GM12872 (cell line): ENCODE data around the gene INF2.

Experiments used
- TF ChIP-seq, protein P1 (sequence below): IDR thresholded peaks from 3 replicates; pipeline ENCODE4 v1.5.1; 2011; ENCODE audit warnings: low read depth, mild to moderate bottlenecking, low read length, moderate library complexity; ENCODE audit not compliant: insufficient read depth

INF2 gene

DNA sequence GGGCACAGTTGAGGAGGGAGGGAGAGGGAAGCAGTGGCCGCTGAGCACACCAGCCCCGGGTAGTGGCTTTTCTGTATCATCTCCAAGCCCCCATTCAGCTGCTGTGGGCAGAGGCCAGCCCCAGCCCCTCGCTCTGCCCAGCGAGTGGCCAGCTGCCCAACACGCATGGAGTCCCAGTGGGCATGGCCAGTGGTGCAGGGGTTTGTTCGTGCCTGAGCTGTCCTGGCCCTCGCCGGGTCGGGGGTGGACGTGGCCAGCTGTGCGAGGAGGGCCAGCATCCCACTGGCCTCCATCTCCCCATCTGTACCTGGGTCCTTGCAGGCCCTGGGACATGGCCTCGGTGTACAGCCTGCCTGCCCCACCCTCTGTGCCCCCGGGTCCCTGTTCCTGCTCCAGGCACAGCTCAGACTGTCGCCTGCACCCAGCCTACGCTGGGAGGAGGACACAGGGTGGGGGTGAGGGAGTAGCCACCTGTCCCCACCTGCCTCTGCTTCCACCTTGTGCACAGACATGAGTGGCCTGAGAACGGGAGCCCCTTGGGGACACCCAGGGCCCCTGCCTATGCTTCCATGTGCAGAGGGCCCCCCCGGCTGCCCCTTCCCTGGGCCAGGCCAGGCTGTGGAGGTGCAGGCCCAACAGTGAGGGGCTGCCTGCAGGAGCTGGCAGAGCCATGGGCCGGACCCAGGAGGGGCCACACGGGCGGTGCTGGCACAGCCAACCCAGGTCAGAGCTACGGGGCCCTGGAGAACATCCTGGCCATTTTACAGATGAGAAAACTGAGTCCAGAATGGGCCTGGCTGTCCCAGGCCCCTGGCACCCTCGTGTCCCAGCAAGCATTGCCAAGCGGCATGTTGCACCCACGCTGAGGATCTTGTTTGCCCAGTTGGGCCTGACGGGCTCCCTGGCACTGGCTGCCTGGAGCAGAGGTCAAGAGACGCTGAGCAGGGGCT, 4.3 kb downstream of the INF2 start:
- TF ChIP-seq, protein P1, sequence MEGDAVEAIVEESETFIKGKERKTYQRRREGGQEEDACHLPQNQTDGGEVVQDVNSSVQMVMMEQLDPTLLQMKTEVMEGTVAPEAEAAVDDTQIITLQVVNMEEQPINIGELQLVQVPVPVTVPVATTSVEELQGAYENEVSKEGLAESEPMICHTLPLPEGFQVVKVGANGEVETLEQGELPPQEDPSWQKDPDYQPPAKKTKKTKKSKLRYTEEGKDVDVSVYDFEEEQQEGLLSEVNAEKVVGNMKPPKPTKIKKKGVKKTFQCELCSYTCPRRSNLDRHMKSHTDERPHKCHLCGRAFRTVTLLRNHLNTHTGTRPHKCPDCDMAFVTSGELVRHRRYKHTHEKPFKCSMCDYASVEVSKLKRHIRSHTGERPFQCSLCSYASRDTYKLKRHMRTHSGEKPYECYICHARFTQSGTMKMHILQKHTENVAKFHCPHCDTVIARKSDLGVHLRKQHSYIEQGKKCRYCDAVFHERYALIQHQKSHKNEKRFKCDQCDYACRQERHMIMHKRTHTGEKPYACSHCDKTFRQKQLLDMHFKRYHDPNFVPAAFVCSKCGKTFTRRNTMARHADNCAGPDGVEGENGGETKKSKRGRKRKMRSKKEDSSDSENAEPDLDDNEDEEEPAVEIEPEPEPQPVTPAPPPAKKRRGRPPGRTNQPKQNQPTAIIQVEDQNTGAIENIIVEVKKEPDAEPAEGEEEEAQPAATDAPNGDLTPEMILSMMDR, result no peak

- TF ChIP-seq, protein P1, result no peak
Measured at GRCh38 chr14:104694475-104694950, 5.1 kb downstream of the INF2 start.

GRCh38 chr14:104694991-104695659, 5.7 kb downstream of the INF2 start:
- TF ChIP-seq, protein P1, result no peak

GRCh38 chr14:104695660-104696000, 6.2 kb downstream of the INF2 start:
- TF ChIP-seq, protein P1, result no peak

- TF ChIP-seq, protein P1, result no peak
Measured at GRCh38 chr14:104696671-104697316, 7.4 kb downstream of the INF2 start.

GRCh38 chr14:104697317-104697703, 7.9 kb downstream of the INF2 start:
- TF ChIP-seq, protein P1, result no peak

DNA sequence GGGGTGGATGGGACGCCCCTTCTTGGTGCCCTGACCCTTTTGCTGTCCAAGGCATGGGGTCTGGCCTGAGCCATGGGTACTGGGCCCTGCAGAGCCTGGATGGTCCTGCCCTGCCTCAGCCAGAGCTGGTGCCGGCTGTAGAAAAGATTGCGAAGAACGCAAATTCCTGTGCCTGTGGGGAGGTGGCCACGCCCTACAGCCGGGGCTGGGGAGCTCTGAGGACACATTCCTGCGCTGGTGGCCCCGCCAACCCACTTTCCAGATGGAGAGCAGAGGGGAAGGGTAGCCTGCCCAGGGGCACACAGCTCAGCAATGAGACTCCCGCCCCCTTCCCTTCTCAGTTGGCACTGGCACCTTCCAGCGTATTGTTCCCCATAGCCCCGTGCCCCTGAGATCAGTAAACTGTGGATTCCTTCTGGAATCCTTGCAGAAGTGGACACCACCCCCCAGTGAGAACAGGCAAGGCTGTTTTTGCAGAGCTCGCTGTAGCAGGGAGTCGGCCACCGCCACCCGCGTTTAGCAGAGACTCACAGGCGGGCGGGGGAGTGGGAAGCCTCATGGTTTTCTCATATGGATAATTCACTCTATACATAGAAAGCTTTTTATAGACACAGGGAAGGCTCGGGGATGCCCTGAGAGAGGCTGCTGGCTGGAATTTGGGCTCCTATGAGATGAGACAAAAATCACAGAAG, 8.6 kb downstream of the INF2 start:
- TF ChIP-seq, protein P1, result no peak
